Ovary (tissue), 9 donors: Measurements from ENCODE around the gene MTHFS. TPM values are rescaled to one million over a fixed set of nuclear protein-coding genes. Genes with fewer than 3 reads are reported as not detected.
"Not testable (repeated sequence)": the region's sequence is repeated elsewhere in the genome, so short reads cannot be mapped to it uniquely, and the experiment has no call there.

Experiments
- DNase-seq, 5 donors: peaks; one replicate each; pipeline ENCODE4 v3.0.0-alpha.2; 2019 to 2020
- H3K27ac ChIP-seq, 2 donors: fragments of 200-600 bp; one replicate each; pipeline versions ENCODE4 v1.5.1 to v1.8.0; 2019 to 2022
- H3K27me3 ChIP-seq: fragments of 200-600 bp; one replicate; pipeline ENCODE4 v1.8.0; 2022
- H3K36me3 ChIP-seq: fragments of 200-600 bp; sonication (generic); one replicate; pipeline ENCODE4 v1.5.1; 2019
- H3K4me1 ChIP-seq: one replicate; pipeline ENCODE4 v1.8.1; 2013; ENCODE audit warnings: mild to moderate bottlenecking, moderate library complexity; ENCODE audit not compliant: insufficient read depth
- H3K4me3 ChIP-seq: fragments of 200-600 bp; sonication (generic); one replicate; pipeline ENCODE4 v1.5.1; 2017
- H3K9me3 ChIP-seq, 2 donors: fragments of 200-600 bp in 1 of 2; sonication (generic) in 1 of 2; one replicate each; pipeline versions ENCODE4 v1.5.1 to v1.8.1; 2013 to 2019; ENCODE audit warnings: mild to moderate bottlenecking in 1 of 2, moderate library complexity in 1 of 2
- EP300 ChIP-seq: sonication (generic); formaldehyde crosslinking; IDR thresholded peaks from one replicate; pipeline ENCODE4 v1.6.1; 2017; ENCODE audit warnings: antibody characterized with exemption
- POLR2A ChIP-seq: fragments of 450-650 bp; IDR thresholded peaks from one replicate; pipeline ENCODE4 v1.6.1; 2017; ENCODE audit warnings: antibody characterized with exemption, mild to moderate bottlenecking, moderate library complexity
- WGBS, 3 donors: extraction: QIAGEN DNeasy Blood & Tissue Kit in 1 of 3; methylation state at CpG; one replicate each; pipeline versions ENCODE4 v1.1.5 to v1.1.7; 2013 to 2017; 5-methylcytosine and 5-hydroxymethylcytosine counted together
- intact Hi-C, 4 donors: fragments of 100-400 bp; cut with DNase I; formaldehyde crosslinking; loops; one replicate each; pipeline versions ENCODE4 v1.11.0 to v1.15.1; 2022 to 2023
- polyA plus RNA-seq, 2 donors: library from polyadenylated mRNA; stranded (reverse); fragments of 200-250 nt in 1 of 2; fragments of 350-450 nt in 1 of 2; fragmentation: Illumina TruSeq in 1 of 2; extraction: RNeasy Lipid Tissue Mini Kit (QIAGEN cat#74804) in 1 of 2; gene quantifications; one replicate each; pipeline ENCODE4 v1.2.3, GENCODE V29; 2013 to 2014
- total RNA-seq, 7 donors: library from RNA; depleted of rRNA in 2 of 7; stranded (reverse); fragments of >200 nt in 2 of 7; fragmentation: NEBNext Ultra II Directional in 3 of 7; extraction: Animal tissue kit (Norgen Biotek cat#: 25700) in 3 of 7; gene quantifications; one replicate each; pipeline versions ENCODE4 v1.1.0 to v1.2.4, GENCODE V29; 2016 to 2023
- TF ChIP-seq, protein P1 (sequence below), 3 donors: fragments of 450-650 bp in 2 of 3; fragments of 200-600 bp in 1 of 3; IDR thresholded peaks; one replicate each; pipeline versions ENCODE4 v1.5.1 to v1.8.0; 2016 to 2022; ENCODE audit warnings: antibody characterized with exemption in 3 of 3, mild to moderate bottlenecking in 1 of 3
- donor health status: DM: no; HTN: no; CAD: no; lungs with moderate emphysema.
- donor health status: DM: no; HTN: no; CAD: no.
- donor health status: Bipolar disorder and iron deficiency.
- donor health status: DM: yes; HTN: yes; CAD: no.
- donor health status: DM: no; HTN: no; CAD: no.
- donor health status: DM: yes; HTN: yes; CAD: no.

MTHFS gene
- total and polyA plus RNA-seq, 9 donors: 5.6 to 25.0 (median 14.2) TPM

- Histone ChIP-seq H3K9me3 (no peaks in the 10 kb centered on the region), H3K27ac (no peak overlapping the region), H3K4me1 (no peaks in the 10 kb centered on the region), H3K36me3 (no peaks in the 10 kb centered on the region), H3K27me3 (no peaks in the 10 kb centered on the region), H3K4me3 (no peak overlapping the region)
- no peak for DNase-seq
- intact Hi-C loops: loop anchor here in 1 of 4 donors (10.0 kb wide), 1 partner anchor 85 kb away; no protein-coding TSS in a partner anchor
- 95 to 97% (median 96%) methylated on average over 9 of the region's 9 CpGs for WGBS, 3 donors
- TF ChIP-seq, protein P1, sequence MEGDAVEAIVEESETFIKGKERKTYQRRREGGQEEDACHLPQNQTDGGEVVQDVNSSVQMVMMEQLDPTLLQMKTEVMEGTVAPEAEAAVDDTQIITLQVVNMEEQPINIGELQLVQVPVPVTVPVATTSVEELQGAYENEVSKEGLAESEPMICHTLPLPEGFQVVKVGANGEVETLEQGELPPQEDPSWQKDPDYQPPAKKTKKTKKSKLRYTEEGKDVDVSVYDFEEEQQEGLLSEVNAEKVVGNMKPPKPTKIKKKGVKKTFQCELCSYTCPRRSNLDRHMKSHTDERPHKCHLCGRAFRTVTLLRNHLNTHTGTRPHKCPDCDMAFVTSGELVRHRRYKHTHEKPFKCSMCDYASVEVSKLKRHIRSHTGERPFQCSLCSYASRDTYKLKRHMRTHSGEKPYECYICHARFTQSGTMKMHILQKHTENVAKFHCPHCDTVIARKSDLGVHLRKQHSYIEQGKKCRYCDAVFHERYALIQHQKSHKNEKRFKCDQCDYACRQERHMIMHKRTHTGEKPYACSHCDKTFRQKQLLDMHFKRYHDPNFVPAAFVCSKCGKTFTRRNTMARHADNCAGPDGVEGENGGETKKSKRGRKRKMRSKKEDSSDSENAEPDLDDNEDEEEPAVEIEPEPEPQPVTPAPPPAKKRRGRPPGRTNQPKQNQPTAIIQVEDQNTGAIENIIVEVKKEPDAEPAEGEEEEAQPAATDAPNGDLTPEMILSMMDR (IDR thresholded peaks at IDR 0.05): no peak
- TF ChIP-seq POLR2A: no peak
Measured at GRCh38 chr15:79900087-79900486, 3.3 kb upstream of the MTHFS start.

GRCh38 chr15:79898786-79899185, 2.0 kb upstream of the MTHFS start:
- H3K4me3 ChIP-seq, H3K36me3 ChIP-seq, H3K27ac ChIP-seq, intact Hi-C loops, DNase-seq, H3K9me3 ChIP-seq, H3K27me3 ChIP-seq, H3K4me1 ChIP-seq: not testable (repeated sequence)
- 24 to 33% (median 26%) methylated on average over 3 of the region's 3 CpGs for WGBS, 3 donors

DNA sequence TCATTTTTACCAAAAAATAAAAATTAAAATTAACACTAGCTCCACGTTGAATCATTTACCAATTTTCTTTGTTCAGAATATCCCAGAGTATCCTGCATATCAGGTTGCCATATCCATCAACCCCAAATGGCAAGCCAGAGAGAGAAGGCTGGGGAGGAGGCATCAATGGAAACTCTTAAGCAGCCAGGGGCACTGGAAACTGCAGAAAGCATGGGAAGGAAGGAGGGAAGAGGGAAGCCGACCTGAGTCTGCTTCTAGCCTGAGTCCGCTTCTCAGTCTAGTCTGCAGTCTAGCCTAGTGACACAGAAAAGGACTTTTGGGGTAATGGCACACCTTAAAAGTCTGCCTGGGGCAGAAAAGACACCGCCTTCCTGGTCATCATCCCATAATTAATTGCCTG, 1.6 kb upstream of the MTHFS start:
- Histone ChIP-seq H3K27ac (no peak overlapping the region), H3K4me3 (no peak overlapping the region), H3K9me3 (no peaks in the 10 kb centered on the region), H3K36me3 (no peaks in the 10 kb centered on the region), H3K27me3 (no peaks in the 10 kb centered on the region), H3K4me1 (no peaks in the 10 kb centered on the region)
- intact Hi-C loops: no loop called here
- TF ChIP-seq EP300 (no peak), POLR2A (no peak)
- TF ChIP-seq, protein P1 (IDR thresholded peaks at IDR 0.05): no peak
- DNase-seq: no peak
- 88 to 89% (median 89%) methylated on average over 4 of the region's 4 CpGs for WGBS, 3 donors

DNA sequence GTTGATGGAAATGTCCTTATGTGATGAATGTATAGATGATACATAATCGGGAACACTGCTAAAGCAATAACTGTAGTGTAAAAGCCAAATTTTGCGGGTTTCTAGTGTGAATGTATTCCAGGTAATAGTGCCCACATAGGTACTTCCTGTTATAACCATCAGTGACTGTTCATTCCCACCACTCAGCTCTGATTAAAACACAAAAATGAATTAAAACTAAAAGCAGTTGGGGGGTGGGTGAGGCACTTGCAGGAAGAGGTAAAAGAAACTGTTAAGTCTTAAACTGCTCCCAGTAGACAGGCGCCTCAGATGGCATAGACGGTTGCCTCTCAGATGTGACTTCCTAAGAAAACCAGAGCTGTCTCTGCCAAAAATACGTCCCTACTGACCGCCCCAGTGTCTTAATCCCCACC, 893 bp upstream of the MTHFS start:
- TF ChIP-seq, protein P1 (IDR thresholded peaks at IDR 0.05): no peak
- TF ChIP-seq POLR2A (no peak), EP300 (no peak)
- H3K4me3 ChIP-seq: peak overlapping the region; percentile 62
- H3K36me3 ChIP-seq: no peaks in the 10 kb centered on the region
- H3K9me3 ChIP-seq: no peaks in the 10 kb centered on the region
- WGBS, 3 donors: 89 to 93% (median 92%) methylated on average over 6 of the region's 6 CpGs
- intact Hi-C loops: no loop called here
- H3K4me1 ChIP-seq: no peaks in the 10 kb centered on the region
- no peak overlapping the region for H3K27ac ChIP-seq
- DNase-seq: no peak
- H3K27me3 ChIP-seq: no peaks in the 10 kb centered on the region

GRCh38 chr15:79897380-79897678, 515 bp upstream of the MTHFS start:
- H3K27me3 ChIP-seq: no peaks in the 10 kb centered on the region
- H3K9me3 ChIP-seq: no peaks in the 10 kb centered on the region
- H3K36me3 ChIP-seq: no peaks in the 10 kb centered on the region
- no peaks in the 10 kb centered on the region for H3K4me1 ChIP-seq
- no peak for DNase-seq
- H3K27ac ChIP-seq: peak overlapping the region; percentile 77 to 95
- H3K4me3 ChIP-seq: peak overlapping the region; percentile 62
- WGBS, 3 donors: 17 to 48% (median 39%) methylated on average over 8 of the region's 8 CpGs
- TF ChIP-seq EP300 (no peak), POLR2A (no peak)
- TF ChIP-seq, protein P1 (IDR thresholded peaks at IDR 0.05): no peak
- intact Hi-C loops: no loop called here
